Esophagus (tissue), 2 donors: ENCODE measurements around the gene PLEKHS1. TPM values are rescaled to one million over a fixed set of nuclear protein-coding genes. Genes with fewer than 3 reads are reported as not detected.

Experiments used
- H3K27ac ChIP-seq, 2 donors: one replicate each; pipeline ENCODE4 v1.5.1; 2013; ENCODE audit warnings: low read depth in 2 of 2, mild to moderate bottlenecking in 2 of 2, inconsistent platforms in 1 of 2, low read length in 1 of 2, moderate library complexity in 1 of 2
- H3K27me3 ChIP-seq, 2 donors: one replicate each; pipeline ENCODE4 v1.6.1; 2013; ENCODE audit warnings: low read length in 2 of 2, control low read depth in 1 of 2, mild to moderate bottlenecking in 1 of 2; ENCODE audit not compliant: insufficient read depth in 2 of 2, control insufficient read depth in 1 of 2
- H3K36me3 ChIP-seq, 2 donors: one replicate each; pipeline ENCODE4 v1.6.1; 2013; ENCODE audit warnings: low read length in 1 of 2; ENCODE audit not compliant: control insufficient read depth in 2 of 2, insufficient read depth in 2 of 2
- H3K4me1 ChIP-seq, 2 donors: one replicate each; pipeline ENCODE4 v1.6.1; 2013; ENCODE audit warnings: low read length in 1 of 2; ENCODE audit not compliant: control insufficient read depth in 2 of 2, insufficient read depth in 2 of 2
- H3K4me3 ChIP-seq, 2 donors: one replicate each; pipeline ENCODE4 v1.5.1; 2013; ENCODE audit warnings: low read length in 2 of 2, mild to moderate bottlenecking in 2 of 2, low read depth in 1 of 2, moderate library complexity in 1 of 2
- H3K9me3 ChIP-seq, 2 donors: one replicate each; pipeline ENCODE4 v1.6.1; 2013; ENCODE audit warnings: mild to moderate bottlenecking in 2 of 2, low read depth in 1 of 2, low read length in 1 of 2, moderate library complexity in 1 of 2; ENCODE audit not compliant: control insufficient read depth in 2 of 2, insufficient read depth in 1 of 2
- WGBS, 2 donors: extraction: QIAGEN DNeasy Blood & Tissue Kit; methylation state at CpG; one replicate each; pipeline ENCODE4 v1.1.7; 2013; 5-methylcytosine and 5-hydroxymethylcytosine counted together
- polyA plus RNA-seq, 2 donors: library from polyadenylated mRNA; stranded (reverse); fragments of 200-250 nt; gene quantifications; one replicate each; pipeline ENCODE4 v1.2.3, GENCODE V29; 2013
- donor health status: healthy with polysubstance abuse.
- donor health status: Bipolar disorder and iron deficiency.

Gene PLEKHS1
- polyA plus RNA-seq, 2 donors = 0.05 to 0.08 TPM

DNA sequence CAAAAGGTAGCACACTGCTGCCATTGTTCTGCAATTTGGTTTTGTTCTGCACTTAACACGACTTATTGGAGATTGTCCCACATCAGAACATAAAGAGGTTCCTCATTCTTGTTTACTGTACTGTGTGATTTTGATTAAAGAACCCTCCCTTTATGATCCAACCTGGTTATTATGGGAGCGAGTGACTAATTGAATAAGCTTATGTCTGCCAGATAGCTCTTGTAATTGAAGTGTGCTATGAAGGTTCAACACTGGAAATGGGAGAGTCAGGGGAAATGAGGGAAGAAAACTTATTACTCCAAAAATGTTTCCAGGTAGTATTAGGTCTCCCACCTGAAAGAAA, 37.9 kb upstream of the PLEKHS1 start:
- Histone ChIP-seq H3K4me3 (no peak overlapping the region), H3K27ac (no peak overlapping the region), H3K27me3 (no peaks in the 10 kb centered on the region), H3K4me1 (no peaks in the 10 kb centered on the region), H3K9me3 (no peaks in the 10 kb centered on the region), H3K36me3 (no peaks in the 10 kb centered on the region)
- 52 to 53% methylated on average over 2 of the region's 2 CpGs for WGBS, 2 donors

DNA sequence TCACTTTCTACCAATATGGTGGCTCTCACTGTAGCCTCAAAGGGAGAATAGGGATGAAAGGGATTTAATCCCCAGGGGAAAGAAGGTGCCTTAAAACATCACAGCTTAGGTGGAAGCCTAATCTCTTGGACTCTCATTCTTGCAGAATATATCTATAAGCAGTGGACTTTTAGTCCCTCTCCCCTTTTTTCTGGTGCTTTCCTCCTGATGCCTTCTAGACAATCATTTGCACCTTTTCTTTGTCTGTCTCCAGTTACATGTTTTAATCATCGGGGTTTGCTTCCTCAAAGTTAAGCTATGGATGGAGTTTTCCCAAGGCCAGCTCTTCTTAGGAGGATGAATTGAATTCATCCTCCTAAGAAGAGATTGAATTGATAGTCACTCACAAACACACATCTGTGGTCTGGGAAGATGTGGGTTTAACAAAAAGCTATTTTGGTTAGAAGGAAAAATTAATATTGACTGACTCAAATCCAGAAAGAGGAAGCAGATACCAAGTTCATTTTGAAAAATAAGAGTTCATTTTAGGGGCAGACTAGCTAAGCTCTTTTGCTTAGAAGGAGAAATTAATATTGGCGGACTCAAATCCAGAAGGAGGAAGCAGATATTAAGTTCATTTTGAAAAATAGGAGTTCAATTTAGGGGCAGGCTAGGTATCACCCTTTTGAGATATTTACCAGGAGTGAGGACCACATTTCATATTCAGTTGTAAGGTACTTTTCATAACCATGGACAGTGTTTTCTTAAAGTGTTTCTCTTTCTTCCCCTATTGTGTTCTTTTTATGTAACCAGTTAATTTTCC, 35.2 kb upstream of the PLEKHS1 start:
- Histone ChIP-seq H3K36me3 (peaks cover 1 to 3% of the 10 kb centered on the region in 2 donors), H3K4me3 (no peak overlapping the region), H3K9me3 (no peaks in the 10 kb centered on the region), H3K4me1 (no peaks in the 10 kb centered on the region), H3K27me3 (no peaks in the 10 kb centered on the region), H3K27ac (no peak overlapping the region)
- WGBS, 2 donors = 78 to 89% methylated on average over 2 of the region's 2 CpGs

DNA sequence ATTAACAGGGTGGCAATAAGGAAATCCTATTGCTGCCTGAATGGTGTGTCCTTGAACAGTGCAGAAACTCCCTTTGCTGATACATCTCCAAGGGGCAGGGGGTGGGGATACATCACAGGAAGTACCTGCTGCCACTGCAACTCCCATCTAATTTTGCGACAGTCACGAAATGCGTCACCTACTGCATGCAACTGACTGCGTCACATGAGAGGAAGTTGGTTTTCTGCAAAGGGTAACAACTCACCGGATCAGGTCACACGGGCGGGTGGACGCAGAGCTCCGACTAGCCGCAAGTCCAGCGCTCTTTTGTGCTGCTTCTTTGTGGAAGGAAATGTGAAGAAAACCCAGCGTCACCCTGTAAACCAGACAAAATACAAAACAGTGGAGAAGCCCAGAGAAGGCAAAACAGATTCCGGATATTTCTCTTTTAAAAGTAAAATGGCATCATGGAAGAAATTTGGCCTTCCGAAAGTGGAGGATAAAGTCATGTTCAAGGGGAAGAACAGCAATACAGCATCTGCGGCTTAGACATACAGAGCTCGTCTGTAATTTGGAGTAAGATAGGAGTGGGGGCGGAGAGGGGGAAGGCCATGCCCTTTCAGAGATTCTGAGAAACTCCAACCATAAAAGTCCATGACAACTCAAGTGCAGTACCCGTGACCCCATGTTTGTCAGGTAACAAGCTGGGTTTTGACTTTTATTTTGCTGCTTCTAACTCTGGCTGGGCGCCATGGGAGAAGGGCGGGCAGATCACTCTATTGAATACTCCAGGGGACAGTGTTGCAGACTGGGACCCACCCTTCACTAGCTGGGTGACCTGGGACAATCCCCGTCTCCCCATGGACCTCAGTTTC, 32.3 kb upstream of the PLEKHS1 start:
- Histone ChIP-seq H3K27ac (no peak overlapping the region), H3K9me3 (no peaks in the 10 kb centered on the region), H3K36me3 (peaks cover 4 to 5% of the 10 kb centered on the region in 2 donors), H3K4me3 (no peak overlapping the region), H3K4me1 (no peaks in the 10 kb centered on the region), H3K27me3 (no peaks in the 10 kb centered on the region)
- 92 to 97% methylated on average over 21 of the region's 21 CpGs for WGBS, 2 donors

DNA sequence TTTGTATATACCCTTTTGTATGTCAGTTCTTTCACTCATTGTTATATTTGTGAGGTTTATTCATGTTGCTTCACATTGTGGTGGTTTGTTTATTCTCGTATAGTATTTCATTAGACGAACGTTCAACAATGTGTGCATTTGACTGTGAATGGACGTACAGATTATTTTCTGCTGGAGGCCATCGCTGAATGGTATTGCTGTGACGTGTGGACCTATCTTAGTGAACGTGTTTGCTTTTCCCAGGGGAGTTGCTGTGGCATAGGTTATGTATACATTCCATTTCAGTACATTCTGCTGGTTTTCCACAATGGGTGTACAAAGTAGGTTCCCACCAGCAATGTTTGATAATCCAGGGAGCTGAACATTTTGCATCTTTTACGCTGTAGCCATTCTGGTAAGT, 31.1 kb upstream of the PLEKHS1 start:
- H3K4me1 ChIP-seq = no peaks in the 10 kb centered on the region
- WGBS, 2 donors = 86 to 89% methylated on average over 8 of the region's 8 CpGs
- H3K9me3 ChIP-seq = no peaks in the 10 kb centered on the region
- peaks cover 4 to 5% of the 10 kb centered on the region in 2 donors for H3K36me3 ChIP-seq
- no peak overlapping the region for H3K4me3 ChIP-seq
- no peaks in the 10 kb centered on the region for H3K27me3 ChIP-seq
- H3K27ac ChIP-seq = no peak overlapping the region

DNA sequence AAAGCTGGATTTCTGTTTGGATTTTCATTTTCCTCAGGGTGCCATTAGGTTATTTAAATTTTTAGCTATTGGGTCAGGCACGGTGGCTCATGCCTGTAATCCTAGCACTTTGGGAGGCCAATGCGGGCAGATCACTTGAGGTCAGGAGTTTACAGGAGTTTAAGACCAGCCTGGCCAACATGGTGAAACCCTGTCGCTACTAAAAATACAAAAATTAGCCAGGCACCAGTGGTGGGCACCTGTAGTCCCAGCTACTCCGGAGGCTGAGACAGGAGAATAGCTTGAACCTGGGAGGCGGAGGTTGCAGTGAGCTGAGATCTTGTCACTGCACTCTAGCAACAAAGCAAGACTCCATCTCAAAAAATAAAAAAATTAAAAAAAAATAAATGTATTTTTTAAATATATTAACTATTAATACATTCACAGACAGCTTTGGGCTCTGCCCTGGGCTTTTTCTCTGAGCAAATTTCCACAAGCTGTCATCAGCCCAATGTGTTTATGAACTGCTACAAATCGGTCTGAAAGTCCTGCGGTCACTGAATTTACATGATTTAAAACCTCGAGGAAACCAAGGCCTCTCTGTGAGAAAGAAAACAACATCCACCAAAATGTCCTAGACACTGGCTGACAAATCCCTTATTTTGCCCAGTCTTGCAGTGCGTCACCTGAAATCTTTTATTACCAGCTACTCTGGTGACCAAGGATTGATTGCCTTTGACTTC, 19.2 kb upstream of the PLEKHS1 start:
- H3K9me3 ChIP-seq = peaks cover 0 to 6% of the 10 kb centered on the region in 2 donors

DNA sequence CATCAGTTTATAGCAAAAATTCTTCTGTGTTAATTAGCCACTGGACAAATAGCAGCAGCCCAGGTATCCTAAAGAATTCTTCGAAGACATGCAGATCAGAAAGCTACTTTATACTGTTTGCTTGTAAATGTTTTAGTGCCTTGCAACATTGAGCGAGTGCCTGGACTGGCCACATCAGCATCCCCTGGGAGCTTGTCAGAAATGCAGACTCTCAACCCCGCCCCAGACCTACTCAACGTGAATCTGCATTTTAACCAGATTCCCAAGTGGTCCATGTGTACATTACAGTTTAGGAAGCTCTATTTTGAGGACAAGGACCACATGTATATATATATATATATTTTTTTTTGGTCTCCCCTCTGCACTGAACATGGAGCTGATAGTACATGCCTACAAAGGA, 18.5 kb upstream of the PLEKHS1 start:
- Histone ChIP-seq H3K27ac (no peak overlapping the region), H3K9me3 (peaks cover 0 to 6% of the 10 kb centered on the region in 2 donors), H3K36me3 (peaks cover 0 to 13% of the 10 kb centered on the region in 2 donors), H3K4me3 (no peak overlapping the region), H3K4me1 (no peaks in the 10 kb centered on the region), H3K27me3 (no peaks in the 10 kb centered on the region)
- WGBS, 2 donors = 80 to 83% methylated on average over 4 of the region's 4 CpGs

More for the DNA sequence above, 19.2 kb upstream of the PLEKHS1 start:
- H3K27ac ChIP-seq = no peak overlapping the region
- no peaks in the 10 kb centered on the region for H3K27me3 ChIP-seq
- WGBS, 2 donors = 85 to 88% methylated on average over 9 of the region's 9 CpGs
- no peaks in the 10 kb centered on the region for H3K4me1 ChIP-seq
- H3K36me3 ChIP-seq = peaks cover under 1 to 13% of the 10 kb centered on the region in 2 donors
- H3K4me3 ChIP-seq = no peak overlapping the region

DNA sequence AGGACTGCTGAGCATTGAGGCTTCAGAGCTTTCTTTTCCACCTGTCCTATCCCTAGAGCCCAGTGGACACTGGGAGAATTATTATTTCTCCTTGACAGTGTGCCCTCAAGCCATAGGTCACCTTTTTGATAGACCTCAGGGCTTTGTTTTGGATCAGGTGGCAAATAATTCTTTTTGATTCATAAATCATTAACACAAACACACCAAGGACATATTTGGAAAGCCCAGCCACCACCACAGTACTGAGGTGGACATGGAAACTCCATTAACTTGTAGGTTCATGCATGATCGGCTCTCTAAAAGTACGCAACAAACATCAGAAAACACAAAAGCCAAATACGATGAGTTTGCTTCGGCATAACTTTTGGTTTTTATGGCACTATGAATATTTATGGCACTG, 17.8 kb upstream of the PLEKHS1 start:
- Histone ChIP-seq H3K4me3 (no peak overlapping the region), H3K36me3 (peaks cover 0 to 9% of the 10 kb centered on the region in 2 donors), H3K9me3 (peaks cover 0 to 3% of the 10 kb centered on the region in 2 donors), H3K27me3 (no peaks in the 10 kb centered on the region), H3K4me1 (no peaks in the 10 kb centered on the region), H3K27ac (no peak overlapping the region)
- WGBS, 2 donors = 84 to 97% methylated on average over 4 of the region's 4 CpGs

DNA sequence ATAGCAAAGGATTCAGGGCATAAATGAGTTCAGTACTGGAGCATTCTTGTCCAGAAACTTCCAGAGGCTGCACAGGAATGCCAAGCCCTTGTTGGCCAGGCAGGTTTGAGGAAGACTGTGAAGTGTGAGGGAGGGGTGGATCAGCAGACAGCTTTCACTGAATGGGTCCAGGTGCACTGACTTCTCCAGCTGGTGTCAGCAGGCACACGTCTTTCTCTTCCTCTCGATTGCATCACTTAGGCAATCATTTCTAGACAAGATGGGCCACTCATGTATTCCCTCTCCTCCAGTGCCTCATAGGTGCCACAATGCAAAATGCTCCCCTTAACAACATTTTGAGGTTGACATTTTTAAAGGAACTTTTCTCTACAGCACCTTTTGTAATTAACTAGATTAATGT, 15.6 kb upstream of the PLEKHS1 start:
- no peaks in the 10 kb centered on the region for H3K9me3 ChIP-seq
- no peaks in the 10 kb centered on the region for H3K27me3 ChIP-seq
- H3K4me1 ChIP-seq = no peaks in the 10 kb centered on the region
- H3K27ac ChIP-seq = no peak overlapping the region
- H3K4me3 ChIP-seq = no peak overlapping the region
- H3K36me3 ChIP-seq = no peaks in the 10 kb centered on the region
- 8 to 10% methylated on average over 2 of the region's 2 CpGs for WGBS, 2 donors

DNA sequence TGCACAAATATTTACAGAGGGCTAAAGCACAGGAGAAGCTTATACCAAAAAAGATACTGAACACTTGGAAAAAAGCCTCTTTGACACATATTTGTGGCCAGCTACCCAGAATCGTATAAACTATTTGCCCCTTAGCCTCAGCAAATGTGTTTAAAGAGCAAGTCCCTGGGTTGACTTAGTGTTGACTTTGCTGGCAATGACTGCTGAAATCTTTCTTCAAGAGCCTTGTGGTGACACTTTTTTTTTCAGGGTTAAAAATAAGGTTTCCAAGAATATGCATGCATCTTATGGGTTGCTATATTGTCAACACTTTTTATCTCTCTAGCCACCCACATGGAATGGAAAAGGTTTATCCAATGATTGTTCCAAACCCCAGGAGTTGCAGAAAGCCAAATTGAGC, 14.9 kb upstream of the PLEKHS1 start:
- 22 to 42% methylated on average over 1 of the region's 1 CpG for WGBS, 2 donors
- no peak overlapping the region for H3K27ac ChIP-seq
- H3K4me1 ChIP-seq = no peaks in the 10 kb centered on the region
- H3K9me3 ChIP-seq = no peaks in the 10 kb centered on the region
- H3K27me3 ChIP-seq = no peaks in the 10 kb centered on the region
- no peak overlapping the region for H3K4me3 ChIP-seq
- no peaks in the 10 kb centered on the region for H3K36me3 ChIP-seq
